Liver (tissue), 9 donors: ENCODE data around the gene COBL. TPM values are rescaled to one million over a fixed set of nuclear protein-coding genes. Genes with fewer than 3 reads are reported as not detected.

Experiments
- DNase-seq: peaks from one replicate; pipeline ENCODE4 v3.0.0-alpha.2; 2017; ENCODE audit warnings: low spot score
- H3K27ac ChIP-seq, 2 donors: one replicate each; pipeline ENCODE4 v1.7.0; 2013; ENCODE audit warnings: inconsistent platforms in 2 of 2, low read length in 2 of 2, control low read depth in 1 of 2, low read depth in 1 of 2, mild to moderate bottlenecking in 1 of 2
- H3K27me3 ChIP-seq, 4 donors: one replicate each; pipeline versions ENCODE4 v1.6.1 to v1.7.0; 2013; ENCODE audit warnings: low read length in 3 of 4, inconsistent platforms in 1 of 4, mild to moderate bottlenecking in 1 of 4, moderate library complexity in 1 of 4; ENCODE audit not compliant: control insufficient read depth in 4 of 4, insufficient read depth in 4 of 4
- H3K36me3 ChIP-seq, 4 donors: one replicate each; pipeline versions ENCODE4 v1.6.1 to v1.7.0; 2013; ENCODE audit warnings: low read length in 3 of 4, mild to moderate bottlenecking in 3 of 4, low read depth in 1 of 4, moderate library complexity in 1 of 4; ENCODE audit not compliant: control insufficient read depth in 4 of 4, insufficient read depth in 3 of 4
- H3K4me1 ChIP-seq, 4 donors: one replicate each; pipeline versions ENCODE4 v1.6.1 to v1.7.0; 2013; ENCODE audit warnings: low read length in 3 of 4, mild to moderate bottlenecking in 3 of 4, moderate library complexity in 1 of 4; ENCODE audit not compliant: control insufficient read depth in 4 of 4, insufficient read depth in 4 of 4
- H3K4me3 ChIP-seq, 3 donors: one replicate each; pipeline versions ENCODE4 v1.6.1 to v1.7.0; 2013; ENCODE audit warnings: low read length in 3 of 3, control low read depth in 1 of 3, low read depth in 1 of 3, mild to moderate bottlenecking in 1 of 3
- H3K9ac ChIP-seq, 2 donors: one replicate each; pipeline ENCODE4 v1.7.0; 2013; ENCODE audit warnings: low read length in 2 of 2, mild to moderate bottlenecking in 2 of 2, moderate library complexity in 2 of 2, control low read depth in 1 of 2, low read depth in 1 of 2
- H3K9me3 ChIP-seq, 4 donors: one replicate each; pipeline versions ENCODE4 v1.6.1 to v1.7.0; 2013; ENCODE audit warnings: low read length in 3 of 4; ENCODE audit not compliant: control insufficient read depth in 4 of 4
- CTCF ChIP-seq: fragments of 150-350 bp; IDR thresholded peaks from 2 replicates; pipeline ENCODE4 v1.5.1; 2017; ENCODE audit warnings: improper control_type of control experiment, low read depth, low read length; ENCODE audit not compliant: missing input control
- EGR1 ChIP-seq, 2 donors: IDR thresholded peaks; 2 replicates each; pipeline ENCODE4 v1.6.1; 2016 to 2018; ENCODE audit warnings: antibody characterized with exemption in 2 of 2, low read depth in 2 of 2
- FOXA1 ChIP-seq: IDR thresholded peaks from 2 replicates; pipeline ENCODE4 v1.6.1; 2016; ENCODE audit warnings: antibody characterized with exemption
- HNF4A ChIP-seq, 2 donors: conservative IDR thresholded peaks; 2 replicates each; pipeline ENCODE4 v1.6.1; 2016; ENCODE audit warnings: antibody characterized with exemption in 2 of 2, mild to moderate bottlenecking in 2 of 2
- JUND ChIP-seq, 2 donors: IDR thresholded peaks; 2 replicates each; pipeline ENCODE4 v1.6.1; 2016; ENCODE audit warnings: antibody characterized with exemption in 2 of 2
- NR2F2 ChIP-seq: IDR thresholded peaks from 2 replicates; pipeline ENCODE4 v1.6.1; 2016; ENCODE audit warnings: antibody characterized with exemption
- RAD21 ChIP-seq, 2 donors: IDR thresholded peaks; 2 replicates each; pipeline ENCODE4 v1.6.1; 2016; ENCODE audit warnings: antibody characterized with exemption in 2 of 2, mild to moderate bottlenecking in 2 of 2
- REST ChIP-seq: IDR thresholded peaks from 2 replicates; pipeline ENCODE4 v1.6.1; 2016; ENCODE audit warnings: antibody characterized with exemption, mild to moderate bottlenecking
- RXRA ChIP-seq, 2 donors: IDR thresholded peaks; 2 replicates each; pipeline ENCODE4 v1.6.1; 2017 to 2018; ENCODE audit warnings: antibody characterized with exemption in 2 of 2, mild to moderate bottlenecking in 1 of 2
- TAF1 ChIP-seq: conservative IDR thresholded peaks from 2 replicates; pipeline ENCODE4 v1.6.1; 2016; ENCODE audit warnings: antibody characterized with exemption, mild to moderate bottlenecking
- YY1 ChIP-seq: IDR thresholded peaks from 2 replicates; pipeline ENCODE4 v1.6.1; 2016; ENCODE audit warnings: antibody characterized with exemption, mild to moderate bottlenecking
- WGBS: extraction: QIAGEN DNeasy Blood & Tissue Kit; methylation state at CpG from one replicate; pipeline ENCODE4 v1.1.7; 2013; 5-methylcytosine and 5-hydroxymethylcytosine counted together
- polyA plus RNA-seq, 2 donors: library from polyadenylated mRNA; stranded (reverse) in 1 of 2; unstranded in 1 of 2; fragments of 200-250 nt in 1 of 2; fragments of >200 nt in 1 of 2; fragmentation: Nextera tagmentation in 1 of 2; extraction: Ambion mirVana in 1 of 2; gene quantifications; one replicate each; pipeline versions ENCODE4 v1.2.1 to v1.2.3, GENCODE V29; 2013 to 2015
- total RNA-seq, 2 donors: library from RNA; depleted of rRNA; stranded (reverse); fragments of >200 nt; gene quantifications; one replicate each; pipeline ENCODE4 v1.2.3, GENCODE V29; 2014
- TF ChIP-seq, protein P1 (sequence below): IDR thresholded peaks from 2 replicates; pipeline ENCODE4 v1.6.1; 2016; ENCODE audit warnings: antibody characterized with exemption
- TF ChIP-seq, protein P2 (sequence below): IDR thresholded peaks from 2 replicates; pipeline ENCODE4 v1.6.1; 2016; ENCODE audit warnings: antibody characterized with exemption
- donor health status: healthy.
- donor health status: healthy.
- donor health status: healthy.
- donor health status: healthy.
- donor health status: healthy.

Gene COBL
- total and polyA plus RNA-seq, 4 donors, result 5.8 to 18.7 (median 10.7) TPM

DNA sequence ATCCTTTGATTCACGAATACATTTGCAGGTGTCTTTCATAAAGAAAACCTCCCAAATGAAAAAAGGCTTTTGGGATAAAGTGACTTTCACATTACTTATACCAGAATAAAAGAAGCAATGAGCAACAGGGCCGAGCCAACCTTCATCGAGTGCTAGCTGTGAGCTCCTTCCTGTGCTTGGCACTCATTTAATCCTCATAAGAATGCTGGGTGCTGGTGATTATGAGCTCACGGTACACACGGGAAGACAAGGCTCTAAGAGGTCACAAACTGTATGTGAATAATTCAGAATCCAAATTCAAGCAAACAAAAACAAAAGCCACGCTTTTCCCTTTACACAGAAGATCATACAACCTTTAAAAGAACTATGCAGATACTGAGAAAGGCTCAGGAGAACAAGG, 156.2 kb downstream of the COBL start:
- Histone ChIP-seq H3K27me3 (no peaks in the 10 kb centered on the region), H3K4me1 (peaks cover 0 to 16% (median 6%) of the 10 kb centered on the region in 4 donors), H3K36me3 (no peaks in the 10 kb centered on the region), H3K9ac (no peak overlapping the region), H3K9me3 (no peaks in the 10 kb centered on the region), H3K27ac (no peak overlapping the region), H3K4me3 (no peak overlapping the region)
- TF ChIP-seq TAF1 (no peak), REST (no peak)
- DNase-seq, result no peak
- WGBS, result 86% methylated on average over 6 of the region's 6 CpGs

DNA sequence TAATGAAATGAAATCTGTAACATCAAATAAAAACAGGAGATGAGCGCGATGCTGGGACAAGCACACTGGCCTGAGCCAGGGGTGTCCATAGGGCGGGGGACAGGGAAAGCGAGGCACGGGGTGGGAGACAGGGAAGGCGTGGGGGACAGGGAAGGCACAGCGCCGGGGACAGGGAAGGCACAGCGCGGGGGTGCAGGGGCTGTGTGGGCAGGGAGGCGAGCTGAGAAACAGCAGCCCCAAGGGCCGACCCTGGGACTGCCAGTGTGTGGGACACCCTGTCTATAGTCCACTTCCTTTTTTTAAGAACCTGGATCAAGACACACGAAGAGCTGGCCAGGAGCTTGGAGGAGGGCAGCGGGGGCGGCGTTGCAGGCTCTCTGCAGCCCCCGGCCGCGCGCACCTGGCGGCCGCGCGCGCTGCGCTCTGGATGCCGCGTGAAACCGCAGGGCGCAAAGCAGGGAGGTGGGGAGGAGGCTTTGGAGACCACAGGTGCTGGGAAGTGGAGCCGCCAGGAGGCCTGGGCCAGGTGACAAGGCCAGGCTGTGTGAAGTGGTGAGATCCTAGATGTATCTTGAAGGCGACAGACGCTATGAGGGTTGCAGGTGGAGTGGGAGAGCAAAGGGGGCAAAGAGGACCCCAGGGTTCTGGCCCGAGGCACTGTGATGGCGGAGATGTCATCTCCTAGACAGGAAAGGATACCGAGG, 157.7 kb downstream of the COBL start:
- Histone ChIP-seq H3K36me3 (no peaks in the 10 kb centered on the region), H3K27ac (no peak overlapping the region), H3K27me3 (no peaks in the 10 kb centered on the region), H3K9ac (no peak overlapping the region), H3K9me3 (no peaks in the 10 kb centered on the region), H3K4me3 (no peak overlapping the region), H3K4me1 (peaks cover 0 to 16% (median 6%) of the 10 kb centered on the region in 4 donors)
- TF ChIP-seq NR2F2, result no peak
- no peak for TF ChIP-seq REST
- TF ChIP-seq, protein P1, sequence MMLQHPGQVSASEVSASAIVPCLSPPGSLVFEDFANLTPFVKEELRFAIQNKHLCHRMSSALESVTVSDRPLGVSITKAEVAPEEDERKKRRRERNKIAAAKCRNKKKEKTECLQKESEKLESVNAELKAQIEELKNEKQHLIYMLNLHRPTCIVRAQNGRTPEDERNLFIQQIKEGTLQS, result no peak
- TF ChIP-seq, protein P2, sequence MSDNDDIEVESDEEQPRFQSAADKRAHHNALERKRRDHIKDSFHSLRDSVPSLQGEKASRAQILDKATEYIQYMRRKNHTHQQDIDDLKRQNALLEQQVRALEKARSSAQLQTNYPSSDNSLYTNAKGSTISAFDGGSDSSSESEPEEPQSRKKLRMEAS, result no peak
- TF ChIP-seq HNF4A (conservative IDR thresholded peaks at IDR 0.05), result no peak
- no peak for TF ChIP-seq CTCF
- TF ChIP-seq YY1, result no peak
- no peak for TF ChIP-seq FOXA1
- no peak for TF ChIP-seq JUND (IDR thresholded peaks at IDR 0.05)
- no peak for TF ChIP-seq RAD21 (IDR thresholded peaks at IDR 0.05)
- TF ChIP-seq RXRA (IDR thresholded peaks at IDR 0.05), result no peak
- TF ChIP-seq EGR1 (IDR thresholded peaks at IDR 0.05; ENCODE audit: low read depth in 2 of 2), result no peak
- no peak for DNase-seq
- WGBS, result 91% methylated on average over 36 of the region's 36 CpGs
